ENCODE data around the gene ENTR1. TPM values are rescaled to one million over a fixed set of nuclear protein-coding genes. Genes with fewer than 3 reads are reported as not detected.

The ENTR1 gene
- total RNA-seq, 1 donor from 2014 or later = 37.6 TPM

DNA sequence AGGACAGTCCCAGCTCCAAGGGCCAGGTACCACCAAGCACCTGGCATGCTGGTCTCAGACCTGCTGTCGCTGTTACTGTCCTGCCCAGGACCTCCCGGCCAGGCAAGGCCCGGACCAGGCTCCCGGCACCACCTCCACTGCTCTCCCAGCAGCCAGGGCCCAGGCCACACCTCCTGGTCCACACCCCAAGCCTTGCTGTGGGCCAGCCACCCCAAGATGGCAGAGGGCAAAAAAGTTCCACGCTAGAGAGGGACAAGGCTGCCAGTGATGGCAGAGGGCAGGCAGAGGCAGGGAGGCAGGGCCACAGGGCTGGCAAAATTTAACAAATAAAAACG lies 48.0 kb downstream of the ENTR1 start:
- DNase-seq (ENCODE audit: low read depth, low spot score) = no peak

GRCh38 chr9:136361754-136362449 lies 48.5 kb downstream of the ENTR1 start:
- no peak for DNase-seq (ENCODE audit: low read depth, low spot score)

GRCh38 chr9:136361047-136361753 lies 49.2 kb downstream of the ENTR1 start:
- DNase-seq (ENCODE audit: low read depth, low spot score) = no peak

DNA sequence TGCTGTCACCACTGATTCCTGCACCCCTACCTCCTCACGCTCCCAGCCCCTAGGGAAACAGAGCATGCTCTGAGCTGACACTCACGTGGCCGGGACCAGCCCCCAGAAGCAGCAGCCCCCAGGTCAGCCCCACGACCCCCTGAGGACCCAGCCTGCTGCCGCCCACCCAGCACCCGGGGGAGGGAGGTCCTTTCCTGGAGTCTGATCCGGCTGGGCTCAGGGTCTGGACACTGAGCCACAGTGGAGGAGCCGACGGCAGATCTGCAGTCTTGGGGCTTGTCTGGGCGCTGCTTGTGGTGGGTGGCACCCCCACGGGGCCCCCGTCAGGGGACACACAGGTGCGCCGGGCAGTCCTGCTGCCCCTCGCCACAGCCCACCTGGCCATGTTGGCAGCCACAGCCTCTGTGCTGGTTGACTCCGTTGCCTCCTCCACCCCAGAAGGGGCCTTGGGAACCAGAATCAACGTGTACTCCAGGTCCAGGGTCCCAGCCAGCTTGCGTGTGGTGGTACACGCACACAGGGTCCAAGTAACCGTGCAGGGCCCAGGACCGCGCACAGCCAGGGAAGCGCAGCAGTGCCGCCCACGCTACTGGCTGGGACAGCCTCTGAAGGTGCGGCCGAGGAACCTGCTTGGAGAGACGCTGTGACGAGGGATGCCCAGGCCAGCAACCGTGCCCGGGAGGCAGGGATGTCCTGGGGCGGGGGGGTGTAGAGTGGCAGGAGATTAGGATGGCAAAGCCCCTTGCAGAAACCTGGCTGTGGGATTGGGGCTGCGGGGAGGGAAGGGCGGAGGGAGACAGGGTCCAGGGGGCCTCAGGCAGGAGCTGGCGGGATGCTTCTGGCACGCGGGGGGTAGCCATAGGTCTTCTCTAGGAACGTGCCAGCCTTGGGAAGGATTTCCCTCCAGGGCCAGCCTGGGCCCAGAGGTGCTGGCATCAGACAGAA lies 50.4 kb downstream of the ENTR1 start:
- no peak for DNase-seq (ENCODE audit: low read depth, low spot score)

GRCh38 chr9:136358888-136359287 lies 51.5 kb downstream of the ENTR1 start:
- DNase-seq (ENCODE audit: low read depth, low spot score) = no peak

- DNase-seq (ENCODE audit: low read depth, low spot score) = no peak
Observed at GRCh38 chr9:136358016-136358415, 52.4 kb downstream of the ENTR1 start.

DNA sequence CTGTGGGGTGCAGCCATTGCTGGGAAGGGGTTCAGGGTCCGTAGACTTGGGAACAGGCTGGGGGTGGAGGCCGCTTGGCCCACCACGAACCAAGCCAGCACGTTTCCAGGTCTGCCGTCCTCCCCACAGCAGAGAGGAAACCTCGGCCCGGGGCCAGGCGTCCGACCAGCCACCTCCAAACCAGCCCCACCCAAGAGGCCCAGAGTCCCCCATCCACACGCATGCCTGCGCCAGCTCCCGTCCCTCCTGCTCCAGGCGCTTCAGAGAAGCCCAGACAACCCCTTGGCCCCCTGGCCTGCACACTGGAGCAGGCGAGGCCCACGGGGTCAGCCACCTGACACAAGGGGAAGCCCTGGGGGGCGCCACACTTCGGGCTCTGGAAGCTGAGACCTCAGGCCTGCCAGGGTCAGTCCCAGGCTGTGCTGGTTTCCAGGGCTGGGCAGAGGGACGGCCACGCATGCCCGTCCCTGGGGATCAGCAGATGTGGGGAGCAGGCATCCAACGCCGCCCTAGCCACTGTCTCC lies 53.1 kb downstream of the ENTR1 start:
- DNase-seq (ENCODE audit: low read depth, low spot score) = no peak

DNA sequence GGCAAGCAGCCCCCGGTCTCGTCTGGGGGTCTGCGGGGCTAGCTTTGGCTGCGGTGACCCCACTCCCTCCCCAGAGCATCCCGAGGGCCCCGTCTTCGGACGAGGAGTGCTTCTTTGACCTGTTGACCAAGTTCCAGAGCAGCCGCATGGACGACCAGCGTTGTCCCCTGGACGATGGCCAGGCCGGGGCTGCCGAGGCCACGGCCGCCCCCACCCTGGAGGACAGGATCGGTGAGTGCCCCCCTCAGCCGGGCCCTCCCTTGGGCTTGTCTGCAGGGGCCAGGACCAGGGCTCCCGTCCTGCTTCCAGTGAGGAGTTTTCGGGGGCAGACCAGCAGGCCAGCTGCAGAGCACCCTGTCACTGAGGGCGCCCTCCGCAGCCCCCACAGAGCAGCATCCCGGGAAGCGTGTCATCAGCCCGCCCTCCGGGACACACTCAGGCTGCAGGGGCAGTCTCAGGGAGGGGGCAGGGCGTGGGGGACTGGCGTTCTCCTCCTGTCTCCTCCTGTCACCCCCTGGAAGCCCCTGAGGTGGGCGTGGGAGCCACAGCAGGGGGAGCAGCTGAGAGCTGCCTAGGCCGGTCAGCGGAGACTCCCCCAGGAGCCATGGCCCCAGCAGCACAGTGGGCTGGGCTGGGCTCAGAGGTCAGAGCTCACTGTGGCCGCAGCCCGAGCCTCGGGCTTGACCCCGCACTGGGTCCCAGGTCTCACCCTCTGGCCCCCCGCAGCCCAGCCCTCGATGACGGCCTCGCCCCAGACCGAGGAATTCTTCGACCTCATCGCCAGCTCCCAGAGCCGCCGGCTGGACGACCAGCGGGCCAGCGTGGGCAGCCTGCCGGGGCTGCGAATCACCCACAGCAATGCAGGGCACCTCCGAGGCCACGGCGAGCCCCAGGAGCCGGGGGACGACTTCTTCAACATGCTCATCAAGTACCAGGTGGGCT lies 54.5 kb downstream of the ENTR1 start:
- no peak for DNase-seq (ENCODE audit: low read depth, low spot score)

- no peak for DNase-seq (ENCODE audit: low read depth, low spot score)
Observed at GRCh38 chr9:136354592-136355085, 55.8 kb downstream of the ENTR1 start.

DNA sequence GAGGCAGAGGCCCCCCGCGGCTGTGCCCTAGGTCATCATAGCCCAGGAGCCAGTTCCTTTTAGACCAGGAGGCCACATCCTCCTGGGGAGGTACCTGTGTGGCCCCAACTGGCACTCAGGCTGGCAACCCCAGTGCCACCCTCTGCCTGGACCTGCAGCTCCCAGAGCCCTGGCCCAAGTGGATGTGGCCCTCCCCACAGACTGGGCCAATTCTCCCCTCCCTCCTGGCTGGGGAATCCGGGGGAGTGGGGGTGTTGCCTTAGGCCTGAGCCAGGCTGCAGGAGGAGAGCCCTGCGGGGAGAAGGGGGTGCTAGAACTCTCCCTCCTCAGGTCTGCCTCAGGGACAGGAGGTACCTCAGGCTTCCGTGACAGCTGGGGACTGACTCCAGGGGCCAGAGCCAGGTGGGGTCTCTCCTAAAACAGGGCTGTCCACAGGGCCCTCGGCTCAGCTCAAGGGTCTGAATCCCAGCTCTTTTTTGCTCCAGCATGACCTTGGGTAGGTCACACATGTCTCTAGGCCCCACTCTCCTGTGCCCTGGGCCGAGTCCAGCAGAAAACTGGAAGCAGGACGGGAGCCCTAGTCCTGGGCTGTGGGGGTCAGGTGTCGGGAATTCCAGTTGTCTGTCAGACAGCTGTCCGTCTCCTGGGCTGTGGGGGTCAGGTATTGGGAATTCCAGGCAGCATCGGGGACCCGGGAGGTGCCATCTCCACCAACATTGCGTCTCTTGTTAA lies 56.5 kb downstream of the ENTR1 start:
- DNase-seq (ENCODE audit: low read depth, low spot score) = no peak

DNA sequence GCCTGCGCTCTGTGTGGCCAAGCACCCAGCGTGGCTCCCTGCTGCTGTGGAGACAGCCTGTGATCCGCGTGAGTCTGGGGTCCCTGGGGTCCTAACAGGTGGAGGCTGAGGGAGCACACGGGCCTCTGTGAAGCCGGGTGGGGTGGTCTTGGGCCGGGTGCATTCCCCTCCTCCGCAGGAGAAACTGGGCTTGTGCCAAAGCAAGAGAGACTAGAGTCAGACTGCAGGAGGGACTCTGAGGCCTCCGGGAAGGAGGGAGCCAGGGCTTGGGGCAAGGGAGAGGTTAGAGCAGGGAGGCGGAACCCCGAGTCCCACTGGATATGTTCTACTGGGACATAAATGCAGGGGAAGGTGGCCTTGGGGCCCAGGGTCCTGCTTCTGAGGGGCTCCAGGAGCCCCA lies 57.3 kb downstream of the ENTR1 start:
- no peak for DNase-seq (ENCODE audit: low read depth, low spot score)

- DNase-seq (ENCODE audit: low read depth, low spot score) = no peak
Observed at GRCh38 chr9:136352682-136353081, 57.7 kb downstream of the ENTR1 start.

Other genes starting within 250 kb of the ENTR1 start
- not detected in 2 replicates for gene LHX3, start 205.5 kb downstream of the ENTR1 start, total RNA-seq
- gene QSOX2, start 164.8 kb downstream of the ENTR1 start, total RNA-seq = 12.4 and 15.4 TPM in 2 replicates
- gene CCDC187, start 106.5 kb downstream of the ENTR1 start, total RNA-seq = not detected in 2 replicates
- 24.1 and 32.1 TPM in 2 replicates for gene GPSM1, start 83.1 kb downstream of the ENTR1 start, total RNA-seq
- 15.7 and 32.4 TPM in 2 replicates for gene DNLZ, start 46.9 kb downstream of the ENTR1 start, total RNA-seq
- 0.59 and 1.1 TPM in 2 replicates for gene CARD9, start 36.9 kb downstream of the ENTR1 start, total RNA-seq
- gene SNAPC4, start 10.4 kb downstream of the ENTR1 start, total RNA-seq = 7.8 and 10.5 TPM in 2 replicates
- gene PMPCA, start within 50 bp of the ENTR1 start, total RNA-seq = 63.0 and 65.5 TPM in 2 replicates
- gene INPP5E, start 29.2 kb upstream of the ENTR1 start, total RNA-seq = 5.8 and 8.7 TPM in 2 replicates
- gene SEC16A, start 72.4 kb upstream of the ENTR1 start, total RNA-seq = 18.8 and 19.9 TPM in 2 replicates
- gene NOTCH1, start 135.4 kb upstream of the ENTR1 start, total RNA-seq = 70.7 and 92.1 TPM in 2 replicates

Data from pulmonary artery endothelial cell (primary cell).